Retinal pigment epithelial cell (primary cell): ENCODE data around the gene SLC39A7.

ENCODE experiments used
- DNase-seq: peaks from one replicate; pipeline ENCODE4 v3.0.0-alpha.2; 2010; ENCODE audit warnings: low read depth
- H3K4me3 ChIP-seq: 2 replicates; pipeline ENCODE4 v1.5.1; 2011; ENCODE audit warnings: mild to moderate bottlenecking, low read length, control low read depth, moderate library complexity
- TF ChIP-seq, protein P1 (sequence below): conservative IDR thresholded peaks from 2 replicates; pipeline ENCODE4 v1.5.1; 2011; ENCODE audit warnings: low read depth, low read length, control low read depth, inconsistent platforms

The SLC39A7 gene

DNA sequence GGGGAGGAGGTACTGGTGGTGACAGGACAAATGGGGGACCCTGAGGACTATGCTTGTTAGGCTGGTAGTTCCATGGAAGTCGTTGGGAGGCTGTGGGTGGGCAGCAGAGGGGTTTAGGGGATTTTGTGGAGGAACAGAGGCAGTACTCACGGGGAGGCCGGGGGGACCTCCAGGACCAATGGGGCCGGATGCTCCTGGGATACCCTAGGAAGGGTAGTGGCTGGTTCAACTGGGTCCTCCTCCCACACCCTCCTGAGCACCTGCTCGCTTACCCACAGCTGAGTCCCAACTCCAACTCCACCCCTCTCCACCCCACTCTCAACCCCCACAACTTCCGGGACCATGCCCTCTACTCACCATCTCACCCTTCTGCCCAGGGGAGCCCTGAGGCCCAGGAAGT, 34.3 kb upstream of the SLC39A7 start:
- H3K4me3 ChIP-seq, result no peak overlapping the region
- TF ChIP-seq, protein P1, sequence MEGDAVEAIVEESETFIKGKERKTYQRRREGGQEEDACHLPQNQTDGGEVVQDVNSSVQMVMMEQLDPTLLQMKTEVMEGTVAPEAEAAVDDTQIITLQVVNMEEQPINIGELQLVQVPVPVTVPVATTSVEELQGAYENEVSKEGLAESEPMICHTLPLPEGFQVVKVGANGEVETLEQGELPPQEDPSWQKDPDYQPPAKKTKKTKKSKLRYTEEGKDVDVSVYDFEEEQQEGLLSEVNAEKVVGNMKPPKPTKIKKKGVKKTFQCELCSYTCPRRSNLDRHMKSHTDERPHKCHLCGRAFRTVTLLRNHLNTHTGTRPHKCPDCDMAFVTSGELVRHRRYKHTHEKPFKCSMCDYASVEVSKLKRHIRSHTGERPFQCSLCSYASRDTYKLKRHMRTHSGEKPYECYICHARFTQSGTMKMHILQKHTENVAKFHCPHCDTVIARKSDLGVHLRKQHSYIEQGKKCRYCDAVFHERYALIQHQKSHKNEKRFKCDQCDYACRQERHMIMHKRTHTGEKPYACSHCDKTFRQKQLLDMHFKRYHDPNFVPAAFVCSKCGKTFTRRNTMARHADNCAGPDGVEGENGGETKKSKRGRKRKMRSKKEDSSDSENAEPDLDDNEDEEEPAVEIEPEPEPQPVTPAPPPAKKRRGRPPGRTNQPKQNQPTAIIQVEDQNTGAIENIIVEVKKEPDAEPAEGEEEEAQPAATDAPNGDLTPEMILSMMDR, result no peak
- DNase-seq, result no peak

DNA sequence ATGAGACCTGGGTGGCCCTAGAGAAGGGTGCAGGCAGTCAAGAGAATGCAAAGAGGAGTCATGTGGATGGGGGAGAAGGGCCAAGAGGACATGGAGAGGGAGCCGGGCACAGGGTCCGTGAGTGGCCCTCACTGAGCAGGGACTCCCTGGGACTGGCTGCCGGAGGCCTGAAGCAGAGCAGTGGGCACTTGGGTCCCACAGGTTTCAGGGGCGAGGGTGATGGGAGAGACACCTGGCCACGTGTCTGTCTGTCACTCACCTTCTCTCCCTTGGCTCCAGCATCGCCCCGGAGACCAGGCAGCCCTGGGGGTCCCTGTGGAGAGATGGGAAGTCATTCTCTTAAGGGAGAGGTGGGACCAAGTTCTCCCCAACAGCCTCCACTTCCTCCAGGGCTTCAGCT, 33.9 kb upstream of the SLC39A7 start:
- no peak overlapping the region for H3K4me3 ChIP-seq
- DNase-seq, result no peak
- TF ChIP-seq, protein P1, result no peak

DNA sequence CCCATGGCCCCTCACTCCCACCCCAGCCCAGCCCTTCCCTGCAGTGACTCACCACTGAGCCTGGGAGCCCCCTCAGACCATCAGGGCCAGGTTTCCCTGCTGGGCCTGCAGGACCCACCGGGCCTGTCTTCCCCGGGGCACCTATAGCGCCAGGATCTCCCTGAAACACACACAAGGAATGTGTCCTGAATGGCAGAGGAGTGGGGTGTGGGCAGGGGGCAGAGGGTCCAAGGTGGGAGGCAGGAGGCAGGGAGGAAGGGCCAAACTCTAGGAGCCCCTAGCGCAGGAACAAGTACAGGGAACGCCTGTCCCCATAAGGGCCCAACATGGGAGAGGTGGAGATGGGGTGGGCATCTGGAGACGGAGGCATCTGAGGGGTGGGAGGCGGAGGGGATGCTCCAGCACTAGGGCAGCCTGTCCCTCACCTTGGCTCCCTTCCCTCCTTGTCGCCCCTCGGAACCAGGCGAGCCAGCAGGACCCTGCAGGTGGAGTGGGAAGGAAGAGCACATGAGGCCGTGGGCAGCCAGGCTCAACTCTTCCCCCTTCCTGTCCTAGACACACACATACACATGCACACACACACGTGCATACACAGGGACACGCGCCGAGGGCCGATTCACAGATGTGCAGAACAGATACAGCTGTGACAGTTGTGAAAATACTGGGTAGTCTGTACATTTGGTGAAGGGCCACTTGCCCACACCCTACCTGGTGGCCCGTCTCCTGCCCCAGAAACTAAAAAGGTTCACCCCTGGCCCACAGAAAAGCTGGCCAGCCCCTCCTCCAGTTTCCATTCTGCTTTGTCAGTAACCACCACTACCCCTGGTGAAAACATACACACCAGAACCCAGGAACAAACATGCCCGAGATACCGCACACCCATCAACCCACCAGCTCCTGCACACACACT, 33.0 kb upstream of the SLC39A7 start:
- no peak for DNase-seq
- no peak overlapping the region for H3K4me3 ChIP-seq

DNA sequence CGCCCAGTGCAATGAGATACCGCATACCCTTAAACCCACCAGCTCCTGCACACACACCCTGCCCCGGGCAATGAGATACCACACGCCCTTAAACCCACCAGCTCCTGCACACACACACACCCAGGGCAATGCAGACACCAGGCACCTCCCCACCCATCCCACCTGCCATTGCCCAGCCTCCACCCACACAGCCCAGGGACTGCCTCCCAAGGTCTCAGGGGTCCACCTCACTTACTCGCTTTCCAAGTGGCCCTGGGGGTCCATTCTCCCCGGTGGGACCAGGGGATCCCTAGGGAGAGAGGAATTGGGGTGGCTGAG, 32.4 kb upstream of the SLC39A7 start:
- DNase-seq, result no peak

More for the DNA sequence above, 33.0 kb upstream of the SLC39A7 start:
- TF ChIP-seq, protein P1, result no peak

DNA sequence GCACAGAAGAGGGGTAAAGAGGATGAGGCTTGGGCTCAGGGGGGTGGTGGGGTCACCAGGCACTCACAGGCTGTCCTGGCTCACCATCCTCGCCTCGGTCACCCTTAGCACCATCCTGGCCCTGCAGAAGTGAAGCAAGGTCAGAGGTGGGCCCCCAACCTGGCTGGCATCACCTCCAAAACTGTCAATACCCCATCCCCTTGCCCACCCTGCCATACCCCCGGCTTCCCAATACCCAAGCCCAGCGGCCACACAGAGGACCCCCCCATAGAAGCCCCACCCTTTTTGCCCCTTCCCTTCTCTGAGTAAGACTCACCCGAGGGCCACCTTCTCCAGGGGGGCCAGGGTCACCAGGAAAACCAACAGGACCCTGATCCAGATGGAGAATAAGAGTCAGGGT, 32.0 kb upstream of the SLC39A7 start:
- no peak for DNase-seq
- TF ChIP-seq, protein P1, result no peak
- H3K4me3 ChIP-seq, result no peak overlapping the region

More for the DNA sequence above, 32.4 kb upstream of the SLC39A7 start:
- TF ChIP-seq, protein P1, result no peak
- H3K4me3 ChIP-seq, result no peak overlapping the region

DNA sequence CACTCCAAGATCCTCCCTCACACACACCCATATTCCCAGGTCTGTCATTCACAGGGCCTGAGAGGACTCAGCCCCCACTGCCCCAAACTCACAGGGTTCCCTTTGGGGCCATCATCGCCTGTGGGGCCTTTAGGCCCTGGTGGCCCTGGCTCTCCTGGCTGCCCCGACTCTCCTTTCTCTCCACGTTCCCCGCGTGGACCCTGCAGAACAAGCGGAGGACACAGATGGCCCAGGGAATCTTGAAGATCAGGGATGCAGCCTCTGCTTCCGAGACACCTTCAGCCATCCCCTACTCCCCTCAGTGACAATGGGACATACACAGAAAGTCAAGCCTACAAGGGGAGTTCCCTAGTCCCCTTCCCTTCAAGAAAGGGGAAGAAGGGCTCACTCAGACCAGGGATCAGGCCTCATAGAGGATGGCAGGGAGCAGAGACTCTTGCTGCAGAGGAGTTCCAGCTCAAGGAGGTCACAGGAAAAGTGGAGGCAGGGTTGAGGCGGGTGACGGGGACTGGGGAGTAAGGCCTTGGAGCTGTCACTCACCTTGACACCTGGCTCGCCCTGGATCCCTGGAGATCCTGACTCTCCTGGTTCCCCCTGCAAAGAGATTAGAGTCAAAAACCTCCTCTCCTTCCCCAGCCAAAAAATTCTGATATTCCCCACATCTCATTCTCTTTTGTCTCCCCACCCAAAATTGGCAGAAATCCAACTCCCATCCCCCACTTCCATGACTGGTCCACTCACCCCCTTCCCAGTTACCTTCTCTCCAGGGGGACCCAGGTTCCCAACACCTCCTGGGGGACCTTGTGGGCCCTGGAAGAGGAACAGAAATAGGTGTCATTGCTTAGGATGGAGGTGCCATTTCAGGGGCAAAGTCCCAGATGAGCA, 31.1 kb upstream of the SLC39A7 start:
- TF ChIP-seq, protein P1, result no peak
- no peak overlapping the region for H3K4me3 ChIP-seq
- no peak for DNase-seq
